Measurements from ENCODE around the gene SPNS2.

SPNS2 gene

DNA sequence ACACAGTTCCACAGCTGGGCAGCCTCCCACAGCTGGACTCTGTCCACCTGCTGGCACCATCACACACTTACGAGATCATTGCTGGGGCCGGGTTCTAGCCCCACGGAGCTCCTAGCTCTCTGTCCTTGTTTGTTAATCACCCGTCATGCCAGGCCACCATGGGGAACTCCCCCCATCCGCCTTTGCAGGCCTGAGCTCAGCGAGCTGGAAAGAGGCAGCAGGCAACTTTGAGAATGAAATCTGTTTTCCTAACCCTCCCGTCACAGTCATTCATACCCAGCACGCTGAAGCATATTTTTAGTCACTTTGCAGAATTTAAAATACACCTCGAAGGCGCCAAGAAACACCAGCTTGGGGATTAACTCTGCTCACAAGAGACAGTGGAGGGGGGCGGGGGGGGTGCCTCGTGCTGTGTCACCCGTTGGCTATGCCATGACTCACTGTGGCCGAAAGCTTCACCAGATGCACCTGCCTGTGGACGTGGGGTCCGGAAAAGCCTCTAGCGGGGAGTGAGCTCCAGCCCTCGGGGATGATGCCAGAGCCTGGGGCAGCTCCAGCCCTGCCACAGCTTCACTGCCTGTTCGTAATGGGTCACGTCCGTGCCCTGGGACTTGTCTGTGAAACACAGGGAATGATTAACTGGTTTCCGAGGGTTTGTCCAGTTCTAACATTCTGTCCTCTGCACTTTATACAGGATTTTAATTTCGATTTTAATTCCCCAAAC, 1.4 kb upstream of the SPNS2 start:
- H3K9ac ChIP-seq (ENCODE audit: insufficient read length): no peak overlapping the region
- no peaks in the 10 kb centered on the region for H3K9me3 ChIP-seq (ENCODE audit: low read depth, low read length)
- no peak overlapping the region for H3K4me3 ChIP-seq
- DNase-seq (ENCODE audit: low read depth, low spot score): no peak
- TF ChIP-seq EZH2 (IDR thresholded peaks at IDR 0.05): no peak
- H3K27ac ChIP-seq: no peak overlapping the region
- H3K36me3 ChIP-seq (ENCODE audit: insufficient read depth, low read length): no peaks in the 10 kb centered on the region

DNA sequence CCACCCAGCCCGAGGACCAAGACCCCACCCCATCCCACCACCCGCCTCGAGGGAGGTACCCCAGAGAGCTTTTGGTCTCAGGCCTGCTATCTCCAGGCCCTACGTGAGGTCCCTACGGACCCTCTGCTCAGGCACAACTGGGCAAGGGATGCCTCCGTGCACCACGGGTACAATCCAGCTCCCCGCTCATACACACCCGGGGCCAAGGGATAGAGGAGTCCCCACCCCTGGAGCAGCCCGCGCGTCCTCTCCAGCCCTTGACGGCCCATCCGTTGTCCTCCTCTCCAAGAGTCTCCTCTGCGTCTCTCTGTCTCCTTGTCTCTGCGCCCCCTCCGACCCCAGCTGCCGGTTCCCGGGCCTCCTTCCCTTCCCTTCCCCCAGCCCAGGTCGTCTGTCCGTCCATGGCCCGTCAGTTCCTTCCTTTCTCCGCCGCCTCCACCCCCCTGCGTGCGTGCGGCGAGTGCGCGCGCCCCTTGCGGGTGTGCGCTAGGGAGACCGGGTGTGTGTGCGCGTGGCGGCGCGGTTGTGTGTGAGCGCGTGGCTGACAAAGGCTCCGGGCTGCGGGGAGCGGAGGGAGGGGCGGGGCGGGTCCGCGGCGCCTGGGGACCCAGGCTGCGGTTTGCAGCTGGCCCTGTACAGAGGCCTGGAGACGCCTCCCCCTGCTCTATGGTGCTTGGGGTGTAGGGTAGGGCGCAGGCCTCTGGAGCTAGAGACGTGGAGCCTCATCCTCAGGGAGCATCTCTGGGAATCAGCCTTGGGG, 930 bp downstream of the SPNS2 start:
- Histone ChIP-seq H3K36me3 (ENCODE audit: insufficient read depth, low read length) (no peaks in the 10 kb centered on the region), H3K9ac (ENCODE audit: insufficient read length) (no peak overlapping the region), H3K27ac (no peak overlapping the region), H3K4me3 (no peak overlapping the region; the same call in 1 of the 2 replicates), H3K9me3 (ENCODE audit: low read depth, low read length) (no peaks in the 10 kb centered on the region)
- TF ChIP-seq EZH2 (IDR thresholded peaks at IDR 0.05): no peak
- TF ChIP-seq FOXP2 (optimal IDR thresholded peaks at IDR 0.05; ENCODE audit: control extremely low read depth, extremely low read length, insufficient read depth): no peak
- no peak for TF ChIP-seq POLR2AphosphoS5 (IDR thresholded peaks at IDR 0.05; ENCODE audit: borderline replicate concordance, low read depth, low read length)
- DNase-seq (ENCODE audit: low read depth, low spot score): no peak

GRCh38 chr17:4500191-4500571, 1.5 kb downstream of the SPNS2 start:
- DNase-seq (ENCODE audit: low read depth, low spot score): no peak
- Histone ChIP-seq H3K27ac (no peak overlapping the region), H3K9me3 (ENCODE audit: low read depth, low read length) (no peaks in the 10 kb centered on the region), H3K36me3 (ENCODE audit: insufficient read depth, low read length) (no peaks in the 10 kb centered on the region), H3K4me3 (no peak overlapping the region), H3K9ac (ENCODE audit: insufficient read length) (no peak overlapping the region)
- TF ChIP-seq POLR2AphosphoS5 (IDR thresholded peaks at IDR 0.05; ENCODE audit: borderline replicate concordance, low read depth, low read length): no peak

GRCh38 chr17:4501295-4501949, 2.7 kb downstream of the SPNS2 start:
- Histone ChIP-seq H3K9me3 (ENCODE audit: low read depth, low read length) (no peaks in the 10 kb centered on the region), H3K9ac (ENCODE audit: insufficient read length) (no peak overlapping the region), H3K4me3 (no peak overlapping the region), H3K36me3 (ENCODE audit: insufficient read depth, low read length) (no peaks in the 10 kb centered on the region), H3K27ac (no peak overlapping the region)
- no peak for DNase-seq (ENCODE audit: low read depth, low spot score)
- TF ChIP-seq POLR2AphosphoS5 (IDR thresholded peaks at IDR 0.05; ENCODE audit: borderline replicate concordance, low read depth, low read length) (no peak), FOXP2 (optimal IDR thresholded peaks at IDR 0.05; ENCODE audit: control extremely low read depth, extremely low read length, insufficient read depth) (no peak), EZH2 (IDR thresholded peaks at IDR 0.05) (no peak)

DNA sequence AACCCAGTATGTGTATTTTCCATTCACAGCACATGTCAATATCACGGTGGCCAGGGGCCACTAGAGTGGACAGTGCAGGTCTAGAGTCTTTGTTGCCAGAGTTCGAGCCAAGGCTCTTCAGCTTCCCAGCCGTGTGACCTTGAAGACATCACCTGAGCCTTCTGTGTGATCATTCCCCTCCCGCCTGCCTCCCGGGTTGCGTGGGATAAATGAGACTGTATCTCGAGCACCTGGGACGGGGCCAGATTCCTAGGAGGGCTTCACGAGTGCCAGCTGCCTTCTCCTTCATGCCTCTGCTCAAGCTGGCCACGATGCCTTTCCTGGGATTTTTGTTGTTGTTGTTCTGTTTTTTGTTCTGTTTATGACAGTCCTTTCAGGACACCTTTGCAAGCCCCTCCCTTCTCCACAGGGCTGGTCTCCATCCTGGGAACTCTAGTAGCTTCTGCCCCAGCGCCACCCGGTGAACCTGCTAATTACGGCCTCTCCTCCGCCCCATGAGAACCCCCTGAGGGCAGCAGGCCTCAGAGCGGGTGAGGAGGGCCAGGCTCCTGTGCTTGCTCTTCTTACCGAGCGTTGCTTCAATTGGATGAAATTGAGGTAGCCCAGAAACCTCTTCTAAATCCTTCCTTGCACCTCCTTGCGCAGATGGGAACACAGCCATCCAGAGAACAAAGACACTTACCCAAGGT, 3.9 kb downstream of the SPNS2 start:
- Histone ChIP-seq H3K27ac (no peak overlapping the region), H3K36me3 (ENCODE audit: insufficient read depth, low read length) (no peaks in the 10 kb centered on the region), H3K4me3 (no peak overlapping the region), H3K9me3 (ENCODE audit: low read depth, low read length) (no peaks in the 10 kb centered on the region), H3K9ac (ENCODE audit: insufficient read length) (no peak overlapping the region)
- no peak for DNase-seq (ENCODE audit: low read depth, low spot score)
- TF ChIP-seq EZH2 (IDR thresholded peaks at IDR 0.05): no peak
- TF ChIP-seq POLR2AphosphoS5 (IDR thresholded peaks at IDR 0.05; ENCODE audit: borderline replicate concordance, low read depth, low read length): no peak
- no peak for TF ChIP-seq FOXP2 (optimal IDR thresholded peaks at IDR 0.05; ENCODE audit: control extremely low read depth, extremely low read length, insufficient read depth)

- Histone ChIP-seq H3K4me3 (no peak overlapping the region), H3K9me3 (ENCODE audit: low read depth, low read length) (no peaks in the 10 kb centered on the region), H3K27ac (no peak overlapping the region), H3K9ac (ENCODE audit: insufficient read length) (no peak overlapping the region), H3K36me3 (ENCODE audit: insufficient read depth, low read length) (no peaks in the 10 kb centered on the region)
- no peak for DNase-seq (ENCODE audit: low read depth, low spot score)
- TF ChIP-seq EZH2 (IDR thresholded peaks at IDR 0.05): no peak
These were observed 4.8 kb downstream of the SPNS2 start for GRCh38 chr17:4503283-4504025.

GRCh38 chr17:4504188-4504587, 5.5 kb downstream of the SPNS2 start:
- Histone ChIP-seq H3K9me3 (ENCODE audit: low read depth, low read length) (no peaks in the 10 kb centered on the region), H3K27ac (no peak overlapping the region), H3K36me3 (ENCODE audit: insufficient read depth, low read length) (no peaks in the 10 kb centered on the region), H3K9ac (ENCODE audit: insufficient read length) (no peak overlapping the region), H3K4me3 (no peak overlapping the region)
- TF ChIP-seq FOXP2 (optimal IDR thresholded peaks at IDR 0.05; ENCODE audit: control extremely low read depth, extremely low read length, insufficient read depth) (no peak), POLR2AphosphoS5 (IDR thresholded peaks at IDR 0.05; ENCODE audit: borderline replicate concordance, low read depth, low read length) (no peak), EZH2 (IDR thresholded peaks at IDR 0.05) (no peak)
- DNase-seq (ENCODE audit: low read depth, low spot score): no peak

DNA sequence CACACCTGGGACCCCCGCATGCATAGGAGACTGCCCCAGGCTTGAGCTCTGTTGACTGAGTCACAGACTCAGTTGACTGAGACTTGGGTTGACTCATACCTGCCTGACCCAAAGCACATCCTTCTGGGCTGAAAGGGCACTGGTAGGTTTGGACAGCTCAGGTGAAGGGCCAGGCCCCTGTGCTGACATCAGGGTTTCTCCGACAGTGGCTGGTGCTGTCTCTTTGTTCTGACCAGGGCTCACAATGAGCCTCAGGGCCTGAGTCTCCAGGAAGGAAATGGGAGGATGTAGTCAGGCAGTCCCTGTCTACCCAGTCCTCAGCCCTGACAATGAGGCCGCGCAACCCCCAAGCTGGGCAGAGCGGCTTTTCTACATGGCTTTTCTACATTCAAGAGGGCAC, 6.5 kb downstream of the SPNS2 start:
- no peak overlapping the region for H3K27ac ChIP-seq
- DNase-seq (ENCODE audit: low read depth, low spot score): no peak
- no peak for TF ChIP-seq POLR2AphosphoS5 (IDR thresholded peaks at IDR 0.05; ENCODE audit: borderline replicate concordance, low read depth, low read length)
- no peak for TF ChIP-seq FOXP2 (optimal IDR thresholded peaks at IDR 0.05; ENCODE audit: control extremely low read depth, extremely low read length, insufficient read depth)
- TF ChIP-seq EZH2 (IDR thresholded peaks at IDR 0.05): no peak
- H3K36me3 ChIP-seq (ENCODE audit: insufficient read depth, low read length): no peaks in the 10 kb centered on the region
- H3K4me3 ChIP-seq: no peak overlapping the region
- H3K9ac ChIP-seq (ENCODE audit: insufficient read length): no peak overlapping the region
- H3K9me3 ChIP-seq (ENCODE audit: low read depth, low read length): no peaks in the 10 kb centered on the region

Measured in SK-N-MC (cell line).